Measurements from ENCODE around the gene SETX. TPM values are rescaled to one million over a fixed set of nuclear protein-coding genes. Genes with fewer than 3 reads are reported as not detected.

SETX gene
- total and polyA plus RNA-seq, 2 of the 13 experiments (the other 11 are each of a cell fraction or from before 2014, with no cell fraction given) = 13.2 to 39.0 TPM

GRCh38 chr9:132354637-132355355 lies at the start of gene SETX (continued):
- TF ChIP-seq REST (IDR thresholded peaks at IDR 0.05; ENCODE audit: borderline replicate concordance in 1 of 2, low read depth in 1 of 2, low read length in 2 of 2) (peak in 1 of 2 experiments; percentile 40; a peak in 1 of 4 replicates), JUN (CRISPR knock-in tag; IDR thresholded peaks at IDR 0.05) (0 out of 2 replicates have a peak, but pooled peaks have one; percentile 17), ZNF543 (CRISPR knock-in tag; IDR thresholded peaks at IDR 0.05) (no peak), ZNF12 (CRISPR knock-in tag; IDR thresholded peaks at IDR 0.05) (no peak), RBM22 (optimal IDR thresholded peaks at IDR 0.05; ENCODE audit: low read length) (no peak), DNMT1 (CRISPR knock-in tag; IDR thresholded peaks at IDR 0.05) (no peak), SMC3 (IDR thresholded peaks at IDR 0.05; ENCODE audit: low read length) (no peak), ASH2L (IDR thresholded peaks at IDR 0.05; ENCODE audit: insufficient read length, low read depth, low read length) (peak; percentile 78), AHR (CRISPR knock-in tag; IDR thresholded peaks at IDR 0.05) (no peak), LCORL (IDR thresholded peaks at IDR 0.05) (no peak), LCORL (CRISPR knock-in tag; IDR thresholded peaks at IDR 0.05) (0 out of 2 replicates have a peak, but pooled peaks have one; percentile 24), ZBTB2 (CRISPR knock-in tag; IDR thresholded peaks at IDR 0.05; ENCODE audit: low read depth) (peak; percentile 75), CERS6 (CRISPR knock-in tag; IDR thresholded peaks at IDR 0.05) (no peak), MAFG (CRISPR knock-in tag; IDR thresholded peaks at IDR 0.05) (no peak), SP5 (CRISPR knock-in tag; IDR thresholded peaks at IDR 0.05; ENCODE audit: borderline replicate concordance, low read depth) (peak; percentile 59), ZNF547 (CRISPR knock-in tag; IDR thresholded peaks at IDR 0.05) (peak; percentile 66; the same call in 1 of the 2 replicates), ZNF780A (CRISPR knock-in tag; IDR thresholded peaks at IDR 0.05) (no peak), ISX (CRISPR knock-in tag; conservative IDR thresholded peaks at IDR 0.05) (no peak; the same call in 1 of the 2 replicates), ZNF510 (CRISPR knock-in tag; IDR thresholded peaks at IDR 0.05; ENCODE audit: low read depth) (no peak), IRF9 (CRISPR knock-in tag; IDR thresholded peaks at IDR 0.05; ENCODE audit: borderline replicate concordance) (peak; percentile 60; the same call in 1 of the 2 replicates), TFDP2 (CRISPR knock-in tag; IDR thresholded peaks at IDR 0.05) (peak; percentile 50), POLR2AphosphoS5 (IDR thresholded peaks at IDR 0.05; ENCODE audit: low read depth, low read length) (peak; percentile 75)
